Hematopoietic multipotent progenitor cell treated with erythropoietin and hydrocortisone succinate and interleukin-3 and kit ligand, for 8 days (in vitro differentiated cells): ENCODE measurements around the gene CENPO.
A peak's percentile ranks its signal among the peaks of the same experiment; 100 is the strongest.
"Not testable (repeated sequence)": the region's sequence is repeated elsewhere in the genome, so short reads cannot be mapped to it uniquely, and the experiment has no call there.

ENCODE experiments used
- DNase-seq: peaks from one replicate; pipeline ENCODE4 v3.0.0-alpha.2; 2015

The CENPO gene

GRCh38 chr2:24824966-24825882 is 32.0 kb downstream of the CENPO start:
- DNase-seq, result peak; percentile 59

GRCh38 chr2:24825883-24826772 is 32.9 kb downstream of the CENPO start:
- no peak for DNase-seq

DNA sequence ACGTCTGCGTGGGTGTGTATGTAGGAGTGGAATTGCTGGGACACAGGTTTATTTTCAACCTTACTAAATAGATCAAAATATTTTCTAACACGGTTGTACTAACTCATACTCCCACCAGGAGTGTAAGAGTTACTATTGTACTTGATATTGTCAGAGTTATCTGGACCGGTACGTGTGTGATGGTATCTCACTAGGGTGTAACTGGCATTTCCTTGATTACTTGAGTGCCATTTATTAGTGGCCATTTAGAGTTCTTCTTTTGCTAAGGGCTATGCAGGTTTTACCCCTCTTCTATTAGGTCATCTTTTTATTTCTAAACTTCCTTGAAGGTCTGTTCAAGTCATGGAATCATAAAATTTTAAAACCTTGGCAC is 33.5 kb downstream of the CENPO start:
- peak; percentile 27 for DNase-seq

- DNase-seq, result peak; percentile 84
These were observed 34.4 kb downstream of the CENPO start for GRCh38 chr2:24827321-24828237.

- no peak for DNase-seq
These were observed 35.2 kb downstream of the CENPO start for GRCh38 chr2:24828238-24828996.

DNA sequence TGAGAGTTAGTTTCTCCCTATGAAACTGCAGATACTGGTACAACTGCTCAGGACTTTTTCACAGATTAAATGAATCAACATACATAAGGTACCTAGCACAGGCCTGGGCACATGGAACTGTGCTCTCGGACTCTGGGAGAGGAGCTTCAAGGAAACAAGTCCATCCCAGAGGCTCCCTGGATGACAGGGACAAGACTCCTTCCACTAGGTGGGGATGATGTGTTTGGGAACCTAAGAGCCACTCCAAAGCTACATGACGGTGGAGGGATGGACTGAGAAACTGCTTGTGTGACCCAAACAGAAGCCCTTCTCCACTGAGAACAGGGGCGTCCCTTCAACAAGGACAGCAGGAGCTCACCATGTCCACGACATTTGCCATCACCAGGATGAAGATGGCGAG is 37.1 kb downstream of the CENPO start:
- no peak for DNase-seq

GRCh38 chr2:24830786-24831185 is 37.6 kb downstream of the CENPO start:
- no peak for DNase-seq

- no peak for DNase-seq
These were observed 38.2 kb downstream of the CENPO start for GRCh38 chr2:24831221-24832072.

GRCh38 chr2:24832073-24832461 is 38.8 kb downstream of the CENPO start:
- no peak for DNase-seq

DNA sequence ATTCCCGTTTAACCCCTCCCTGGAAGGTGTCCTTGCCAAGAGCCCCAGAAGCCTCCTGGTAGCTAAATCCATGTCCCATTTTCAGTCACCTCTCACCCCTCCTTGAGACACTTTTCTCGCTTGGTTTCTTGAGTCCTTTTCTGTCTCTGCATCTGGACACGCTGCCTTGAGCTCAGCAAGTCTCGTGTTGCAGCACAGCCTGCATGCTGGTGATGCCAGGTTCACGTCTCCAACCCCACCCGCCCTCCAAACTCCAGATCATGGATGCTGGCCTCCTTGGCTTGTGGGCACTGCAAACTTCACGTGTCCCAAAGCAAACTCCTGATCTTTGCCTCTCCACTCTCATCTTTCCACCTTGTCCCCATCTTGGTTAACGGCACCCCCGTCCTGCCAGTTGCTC is 39.3 kb downstream of the CENPO start:
- no peak for DNase-seq

DNA sequence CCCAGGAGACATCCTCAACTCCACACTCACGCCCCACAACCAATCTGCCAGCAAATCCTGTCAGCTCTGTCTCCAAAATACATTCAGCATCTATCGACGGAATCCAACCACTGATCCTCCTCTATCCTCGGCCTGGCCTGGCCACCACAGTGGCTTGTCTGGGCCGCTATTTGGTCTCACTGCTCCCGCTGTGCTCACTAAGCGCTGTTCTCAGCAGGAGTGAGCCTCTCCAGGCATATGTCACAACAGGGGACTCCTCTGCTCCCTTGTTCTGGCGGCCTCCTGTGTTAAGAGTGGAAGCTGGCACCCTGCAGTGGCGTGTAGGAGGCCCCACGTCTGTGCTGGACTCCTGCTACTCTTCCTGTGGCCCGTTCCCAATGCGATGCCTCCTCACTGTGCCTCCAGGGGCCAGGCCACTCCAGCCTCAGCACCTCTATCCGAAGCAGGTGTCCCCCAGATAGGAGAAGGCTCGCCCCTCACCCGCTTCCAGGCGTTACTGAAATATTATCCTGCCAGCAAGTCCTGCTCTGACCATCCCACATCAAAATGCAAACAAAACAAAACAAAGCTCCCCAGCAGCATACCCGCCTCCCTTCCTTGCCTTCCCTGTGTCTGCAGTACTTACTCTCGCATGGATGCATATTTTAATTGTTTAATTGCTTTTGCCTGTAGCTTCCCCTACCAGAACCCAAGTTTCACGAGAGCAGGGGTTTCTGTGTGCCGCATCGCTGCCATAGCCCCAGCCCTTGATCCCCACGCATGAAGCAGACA is 39.9 kb downstream of the CENPO start:
- no peak for DNase-seq

- DNase-seq, result no peak
These were observed 40.9 kb downstream of the CENPO start for GRCh38 chr2:24833821-24834732.

- no peak for DNase-seq
These were observed 41.6 kb downstream of the CENPO start for GRCh38 chr2:24834733-24835395.

DNA sequence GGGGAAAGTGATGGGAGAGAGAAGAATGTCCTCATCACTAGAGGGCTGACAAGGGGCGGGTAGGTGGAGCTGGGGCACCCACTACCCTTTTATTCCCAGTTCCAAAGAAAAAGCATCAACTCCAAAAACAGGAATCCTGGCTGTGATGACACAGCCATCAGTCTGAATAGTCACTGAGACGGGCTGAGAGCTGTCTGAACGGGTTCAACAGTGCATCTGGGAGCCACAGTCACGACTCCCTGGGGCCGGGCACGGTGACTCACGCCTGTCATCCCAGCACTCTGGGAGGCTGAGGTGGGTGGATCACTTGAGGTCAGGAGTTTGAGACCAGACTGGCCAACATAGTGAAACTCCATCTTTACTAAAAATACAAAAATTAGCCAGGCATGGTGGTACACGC is 42.2 kb downstream of the CENPO start:
- not testable (repeated sequence) for DNase-seq

GRCh38 chr2:24836206-24836605 is 43.0 kb downstream of the CENPO start:
- DNase-seq, result no peak

GRCh38 chr2:24836706-24837105 is 43.5 kb downstream of the CENPO start:
- DNase-seq, result no peak

GRCh38 chr2:24837996-24838513 is 44.8 kb downstream of the CENPO start:
- DNase-seq, result no peak

DNA sequence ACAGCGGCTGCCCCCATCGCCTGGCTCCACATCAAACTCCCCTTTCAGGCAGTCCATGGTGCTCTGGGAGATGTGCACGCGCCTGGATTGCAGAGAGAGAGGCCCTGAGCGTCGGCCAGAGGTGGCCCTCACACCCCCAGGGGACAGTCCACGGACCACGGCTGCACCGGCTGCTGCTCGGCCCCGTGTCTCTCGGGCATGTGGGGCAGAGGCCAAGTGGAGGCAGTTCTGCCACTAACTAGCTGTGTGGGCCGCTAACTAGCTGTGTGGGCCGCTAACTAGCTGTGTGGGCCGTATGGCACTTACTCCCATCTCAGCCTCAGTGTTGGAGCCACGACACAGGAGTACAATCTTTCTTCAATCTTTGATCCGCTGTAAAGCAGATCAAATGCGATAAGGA is 45.3 kb downstream of the CENPO start:
- DNase-seq, result no peak
